ENCODE data around the gene LRRC38.
"Not testable (repeated sequence)": the region's sequence is repeated elsewhere in the genome, so short reads cannot be mapped to it uniquely, and the experiment has no call there.

DNA sequence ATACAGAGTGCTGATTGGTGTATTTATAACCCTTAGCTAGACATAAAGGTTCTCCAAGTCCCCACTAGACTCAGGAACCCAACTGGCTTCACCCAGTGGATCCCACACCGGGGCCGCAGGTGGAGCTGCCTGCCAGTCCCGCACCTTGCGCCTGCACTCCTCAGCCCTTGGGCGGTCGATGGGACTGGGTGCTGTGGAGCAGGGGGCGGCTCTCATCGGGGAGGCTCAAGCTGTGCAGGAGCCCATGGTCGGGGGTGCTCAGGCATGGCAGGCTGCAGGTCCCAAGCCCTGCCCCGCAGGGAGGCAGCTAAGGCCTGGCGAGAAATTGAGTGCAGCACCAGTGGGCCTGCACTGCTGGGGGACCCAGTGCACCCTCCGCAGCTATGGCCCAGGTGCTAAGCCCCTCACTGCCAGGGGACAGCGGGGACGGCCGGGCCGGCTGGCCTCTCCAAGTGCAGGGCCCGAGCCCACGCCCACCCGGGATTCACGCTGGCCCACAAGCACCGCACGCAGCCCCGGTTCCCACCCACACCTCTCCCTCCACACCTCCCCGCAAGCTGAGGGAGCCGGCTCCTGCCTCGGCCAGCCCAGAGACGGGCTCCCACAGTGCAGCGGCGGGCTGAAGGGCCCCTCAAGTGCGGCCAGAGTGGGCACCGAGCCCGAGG, 80.0 kb downstream of the LRRC38 start:
- TF ChIP-seq POLR2A (IDR thresholded peaks at IDR 0.05; ENCODE audit: low read depth) = not testable (repeated sequence)
- TF ChIP-seq, protein P1, sequence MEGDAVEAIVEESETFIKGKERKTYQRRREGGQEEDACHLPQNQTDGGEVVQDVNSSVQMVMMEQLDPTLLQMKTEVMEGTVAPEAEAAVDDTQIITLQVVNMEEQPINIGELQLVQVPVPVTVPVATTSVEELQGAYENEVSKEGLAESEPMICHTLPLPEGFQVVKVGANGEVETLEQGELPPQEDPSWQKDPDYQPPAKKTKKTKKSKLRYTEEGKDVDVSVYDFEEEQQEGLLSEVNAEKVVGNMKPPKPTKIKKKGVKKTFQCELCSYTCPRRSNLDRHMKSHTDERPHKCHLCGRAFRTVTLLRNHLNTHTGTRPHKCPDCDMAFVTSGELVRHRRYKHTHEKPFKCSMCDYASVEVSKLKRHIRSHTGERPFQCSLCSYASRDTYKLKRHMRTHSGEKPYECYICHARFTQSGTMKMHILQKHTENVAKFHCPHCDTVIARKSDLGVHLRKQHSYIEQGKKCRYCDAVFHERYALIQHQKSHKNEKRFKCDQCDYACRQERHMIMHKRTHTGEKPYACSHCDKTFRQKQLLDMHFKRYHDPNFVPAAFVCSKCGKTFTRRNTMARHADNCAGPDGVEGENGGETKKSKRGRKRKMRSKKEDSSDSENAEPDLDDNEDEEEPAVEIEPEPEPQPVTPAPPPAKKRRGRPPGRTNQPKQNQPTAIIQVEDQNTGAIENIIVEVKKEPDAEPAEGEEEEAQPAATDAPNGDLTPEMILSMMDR (IDR thresholded peaks at IDR 0.05) = not testable (repeated sequence)
